CD14-positive monocyte (primary cell): ENCODE results near the gene KCNH5. TPM values are rescaled to one million over a fixed set of nuclear protein-coding genes. Genes with fewer than 3 reads are reported as not detected.

Source experiments
- DNase-seq, 3 donors: peaks; one replicate each; pipeline ENCODE4 v3.0.0-alpha.2; 2011 to 2022
- H2AFZ ChIP-seq: 2 replicates; pipeline ENCODE4 v1.6.0; 2012; ENCODE audit warnings: mild to moderate bottlenecking, low read depth, low read length, inconsistent platforms; ENCODE audit not compliant: insufficient read depth, poor library complexity, severe bottlenecking
- H3K27ac ChIP-seq, 2 donors: 1 replicate in 1 of 2; 2 replicates in 1 of 2; pipeline ENCODE4 v1.5.1; 2012 to 2013; ENCODE audit warnings: low read length in 2 of 2, control low read depth in 1 of 2, inconsistent platforms in 1 of 2, low read depth in 1 of 2, mild to moderate bottlenecking in 1 of 2
- H3K27me3 ChIP-seq, 2 donors: one replicate each; pipeline versions ENCODE4 v1.6.0 to v1.6.1; 2011 to 2013; ENCODE audit warnings: low read length in 2 of 2; ENCODE audit not compliant: control insufficient read depth in 2 of 2, insufficient read depth in 2 of 2
- H3K36me3 ChIP-seq, 2 donors: replicated peaks in 1 of 2; 1 replicate in 1 of 2; 2 replicates in 1 of 2; pipeline versions ENCODE4 v1.5.1 to v1.6.1; 2012 to 2013; ENCODE audit warnings: low read length in 2 of 2, control low read depth in 1 of 2, inconsistent platforms in 1 of 2, mild to moderate bottlenecking in 1 of 2; ENCODE audit not compliant: insufficient read depth in 2 of 2, control insufficient read depth in 1 of 2
- H3K4me1 ChIP-seq, 2 donors: 1 replicate in 1 of 2; 2 replicates in 1 of 2; pipeline versions ENCODE4 v1.5.1 to v1.6.1; 2012 to 2013; ENCODE audit warnings: low read length in 2 of 2, control low read depth in 1 of 2, inconsistent platforms in 1 of 2, mild to moderate bottlenecking in 1 of 2, moderate library complexity in 1 of 2; ENCODE audit not compliant: insufficient read depth in 2 of 2, control insufficient read depth in 1 of 2
- H3K4me2 ChIP-seq: replicated peaks from 2 replicates; pipeline ENCODE3; 2012; ENCODE audit warnings: low read length, moderate library complexity, mild to moderate bottlenecking; ENCODE audit not compliant: poor library complexity, severe bottlenecking; ENCODE audit errors: extremely low read depth
- H3K4me3 ChIP-seq, 3 experiments: fragments of 200-600 bp in 1 of 3; sonication (generic) in 1 of 3; replicated peaks in 1 of 3; 1 replicate in 2 of 3; 2 replicates in 1 of 3; pipeline ENCODE4 v1.5.1; 2011 to 2013; ENCODE audit warnings: low read length in 3 of 3, mild to moderate bottlenecking in 3 of 3, control low read depth in 2 of 3, low read depth in 2 of 3, inconsistent platforms in 1 of 3, moderate library complexity in 1 of 3
- H3K79me2 ChIP-seq: 2 replicates; pipeline ENCODE4 v1.6.0; 2012; ENCODE audit warnings: mild to moderate bottlenecking, control low read depth, inconsistent platforms, low read length, moderate library complexity; ENCODE audit not compliant: insufficient read depth
- H3K9ac ChIP-seq: 2 replicates; pipeline ENCODE4 v1.6.0; 2017; ENCODE audit warnings: low read length, mild to moderate bottlenecking; ENCODE audit not compliant: insufficient read depth, poor library complexity, severe bottlenecking
- H3K9me3 ChIP-seq, 2 donors: replicated peaks in 1 of 2; 1 replicate in 1 of 2; 2 replicates in 1 of 2; pipeline versions ENCODE4 v1.5.1 to v1.6.1; 2012 to 2013; ENCODE audit warnings: low read length in 2 of 2, control low read depth in 1 of 2; ENCODE audit not compliant: control insufficient read depth in 1 of 2, insufficient read depth in 1 of 2
- H4K20me1 ChIP-seq: 2 replicates; pipeline ENCODE4 v1.6.0; 2012; ENCODE audit warnings: mild to moderate bottlenecking, low read length, control low read depth, moderate library complexity; ENCODE audit not compliant: insufficient read depth
- H3K27ac Mint-ChIP-seq, 7 donors: one replicate each; pipeline ENCODE4 v1.8.0; 2020; ENCODE audit warnings: mild to moderate bottlenecking in 7 of 7, mixed read lengths in 7 of 7, moderate library complexity in 6 of 7, inconsistent platforms in 2 of 7
- H3K27me3 Mint-ChIP-seq, 3 donors: one replicate each; pipeline ENCODE4 v1.8.0; 2021 to 2022; ENCODE audit warnings: low read depth in 3 of 3, mild to moderate bottlenecking in 3 of 3, mixed read lengths in 3 of 3, moderate library complexity in 3 of 3, inconsistent platforms in 1 of 3
- H3K36me3 Mint-ChIP-seq, 2 donors: one replicate each; pipeline ENCODE4 v1.8.0; 2020; ENCODE audit warnings: mixed read lengths in 2 of 2, inconsistent platforms in 1 of 2, mild to moderate bottlenecking in 1 of 2
- H3K4me1 Mint-ChIP-seq: one replicate; pipeline ENCODE4 v1.8.0; 2020; ENCODE audit warnings: mild to moderate bottlenecking, mixed read lengths
- H3K4me3 Mint-ChIP-seq, 2 donors: one replicate each; pipeline ENCODE4 v1.8.0; 2020; ENCODE audit warnings: mild to moderate bottlenecking in 2 of 2, mixed read lengths in 2 of 2, moderate library complexity in 1 of 2
- H3K9me3 Mint-ChIP-seq, 7 donors: one replicate each; pipeline ENCODE4 v1.8.0; 2020 to 2022; ENCODE audit warnings: mixed read lengths in 7 of 7, mild to moderate bottlenecking in 6 of 7, moderate library complexity in 6 of 7, inconsistent platforms in 2 of 7
- whole genome bisulfite sequencing: methylation state at CpG from one replicate; pipeline ENCODE4 v1.1.5; 2013; ENCODE audit warnings: missing lambda C conversion rate; ENCODE audit not compliant: insufficient coverage; 5-methylcytosine and 5-hydroxymethylcytosine counted together
- intact Hi-C, 2 donors: fragments of 100-400 bp; cut with micrococcal nuclease; formaldehyde crosslinking; loops; one replicate each; pipeline versions ENCODE4 v1.15.0 to v1.15.1; 2023
- polyA plus RNA-seq, 3 donors: library from polyadenylated mRNA; depleted of rRNA in 1 of 3; unstranded in 2 of 3; stranded (reverse) in 1 of 3; fragments of 300-500 nt in 2 of 3; fragments of >200 nt in 1 of 3; fragmentation: Illumina TruSeq in 2 of 3; gene quantifications; 1 replicate in 2 of 3; 2 replicates in 1 of 3; pipeline ENCODE4 v1.2.3, GENCODE V29; 2012 to 2021
- TF ChIP-seq, protein P1 (sequence below): fragments of 200-600 bp; IDR thresholded peaks from one replicate; pipeline ENCODE4 v1.8.0; 2022; ENCODE audit warnings: antibody characterized with exemption, mild to moderate bottlenecking

Gene KCNH5
- polyA plus RNA-seq, 3 donors: not detected

DNA sequence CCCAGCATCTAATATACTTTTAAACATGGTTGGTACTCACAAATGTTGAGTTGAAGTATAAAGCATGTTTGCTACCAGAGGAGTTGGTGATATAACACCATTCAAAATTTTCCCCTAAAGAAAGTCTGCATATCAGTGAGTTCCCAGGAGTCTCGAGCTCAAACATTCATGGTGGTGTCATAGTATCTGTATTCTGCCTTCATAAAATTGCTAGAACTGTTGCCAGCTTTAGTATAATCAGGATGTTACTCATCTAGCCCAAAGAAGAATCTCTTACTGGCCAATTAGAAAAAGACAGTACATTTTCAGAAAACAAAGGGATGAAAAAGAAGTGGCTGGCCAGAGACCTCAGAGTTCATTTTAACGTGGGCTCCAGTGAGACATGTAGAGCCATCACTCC is 374.7 kb downstream of the KCNH5 start:
- Histone ChIP-seq H3K4me3 (no peak overlapping the region), H3K4me1 (no peaks in the 10 kb centered on the region), H3K79me2 (no peaks in the 10 kb centered on the region), H3K27ac (no peak overlapping the region), H3K4me2 (no peak overlapping the region), H3K9ac (no peak overlapping the region), H3K9me3 (no peaks in the 10 kb centered on the region), H3K27me3 (no peaks in the 10 kb centered on the region), H2AFZ (no peak overlapping the region), H3K36me3 (no peaks in the 10 kb centered on the region), H4K20me1 (no peaks in the 10 kb centered on the region)
- TF ChIP-seq, protein P1, sequence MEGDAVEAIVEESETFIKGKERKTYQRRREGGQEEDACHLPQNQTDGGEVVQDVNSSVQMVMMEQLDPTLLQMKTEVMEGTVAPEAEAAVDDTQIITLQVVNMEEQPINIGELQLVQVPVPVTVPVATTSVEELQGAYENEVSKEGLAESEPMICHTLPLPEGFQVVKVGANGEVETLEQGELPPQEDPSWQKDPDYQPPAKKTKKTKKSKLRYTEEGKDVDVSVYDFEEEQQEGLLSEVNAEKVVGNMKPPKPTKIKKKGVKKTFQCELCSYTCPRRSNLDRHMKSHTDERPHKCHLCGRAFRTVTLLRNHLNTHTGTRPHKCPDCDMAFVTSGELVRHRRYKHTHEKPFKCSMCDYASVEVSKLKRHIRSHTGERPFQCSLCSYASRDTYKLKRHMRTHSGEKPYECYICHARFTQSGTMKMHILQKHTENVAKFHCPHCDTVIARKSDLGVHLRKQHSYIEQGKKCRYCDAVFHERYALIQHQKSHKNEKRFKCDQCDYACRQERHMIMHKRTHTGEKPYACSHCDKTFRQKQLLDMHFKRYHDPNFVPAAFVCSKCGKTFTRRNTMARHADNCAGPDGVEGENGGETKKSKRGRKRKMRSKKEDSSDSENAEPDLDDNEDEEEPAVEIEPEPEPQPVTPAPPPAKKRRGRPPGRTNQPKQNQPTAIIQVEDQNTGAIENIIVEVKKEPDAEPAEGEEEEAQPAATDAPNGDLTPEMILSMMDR: no peak
- no peak for DNase-seq
- H3K4me3 Mint-ChIP-seq: no peak overlapping the region
- no peaks in the 10 kb centered on the region for H3K27me3 Mint-ChIP-seq
- no peak overlapping the region for H3K27ac Mint-ChIP-seq
- 67% methylated on average over 1 of the region's 2 CpGs for WGBS
- H3K36me3 Mint-ChIP-seq: no peaks in the 10 kb centered on the region
- H3K9me3 Mint-ChIP-seq: peaks cover 0 to 7% (median 0%) of the 10 kb centered on the region in 7 donors
- no peaks in the 10 kb centered on the region for H3K4me1 Mint-ChIP-seq
- intact Hi-C loops: no loop called here

DNA sequence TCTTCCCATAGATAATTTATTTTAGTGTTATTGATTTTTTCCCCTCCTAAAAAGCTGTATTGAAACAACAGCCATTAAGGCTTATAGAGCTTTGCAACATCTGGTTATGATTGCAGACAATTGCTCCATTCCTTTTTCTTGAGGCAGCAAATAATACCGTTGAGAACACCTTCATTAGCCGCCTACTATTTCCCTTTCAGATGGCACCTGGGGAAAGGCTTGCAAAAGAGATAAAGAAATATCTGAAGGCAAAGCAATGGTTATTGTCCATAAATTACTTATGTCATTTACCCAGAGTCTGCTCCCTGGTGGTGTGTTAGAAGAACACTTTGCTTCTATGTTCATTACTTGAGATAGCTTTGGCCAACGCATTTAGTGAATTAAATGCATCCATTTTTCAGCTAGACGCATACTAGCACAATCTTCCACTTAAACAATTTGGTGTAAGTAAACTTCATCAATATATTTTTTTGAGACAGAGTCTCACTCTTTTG is 377.8 kb downstream of the KCNH5 start:
- H3K27me3 Mint-ChIP-seq: no peaks in the 10 kb centered on the region
- TF ChIP-seq, protein P1: no peak

More for the DNA sequence above, 377.8 kb downstream of the KCNH5 start:
- peaks cover 0 to 8% (median 2%) of the 10 kb centered on the region in 7 donors for H3K9me3 Mint-ChIP-seq
- no peaks in the 10 kb centered on the region for H3K36me3 Mint-ChIP-seq
- DNase-seq: no peak
- no CpG with 5 or more reads among the region's 4 CpGs for WGBS
- H2AFZ ChIP-seq: no peak overlapping the region
- H3K4me2 ChIP-seq: no peak overlapping the region
- H3K79me2 ChIP-seq: no peaks in the 10 kb centered on the region
- H3K27me3 ChIP-seq: no peaks in the 10 kb centered on the region
- intact Hi-C loops: no loop called here
- no peaks in the 10 kb centered on the region for H3K9me3 ChIP-seq
- H3K4me1 Mint-ChIP-seq: no peaks in the 10 kb centered on the region
- H3K27ac Mint-ChIP-seq: no peak overlapping the region
- no peaks in the 10 kb centered on the region for H3K4me1 ChIP-seq
- H3K27ac ChIP-seq: no peak overlapping the region
- H3K4me3 ChIP-seq: no peak overlapping the region
- H4K20me1 ChIP-seq: no peaks in the 10 kb centered on the region
- H3K4me3 Mint-ChIP-seq: no peak overlapping the region
- no peak overlapping the region for H3K9ac ChIP-seq
- no peaks in the 10 kb centered on the region for H3K36me3 ChIP-seq
